Measurements from ENCODE around the gene CAMTA1. TPM values are rescaled to one million over a fixed set of nuclear protein-coding genes. Genes with fewer than 3 reads are reported as not detected.

CAMTA1 gene
- total RNA-seq, 4 donors from 2014 or later = 86.3 to 170 (median 132) TPM

DNA sequence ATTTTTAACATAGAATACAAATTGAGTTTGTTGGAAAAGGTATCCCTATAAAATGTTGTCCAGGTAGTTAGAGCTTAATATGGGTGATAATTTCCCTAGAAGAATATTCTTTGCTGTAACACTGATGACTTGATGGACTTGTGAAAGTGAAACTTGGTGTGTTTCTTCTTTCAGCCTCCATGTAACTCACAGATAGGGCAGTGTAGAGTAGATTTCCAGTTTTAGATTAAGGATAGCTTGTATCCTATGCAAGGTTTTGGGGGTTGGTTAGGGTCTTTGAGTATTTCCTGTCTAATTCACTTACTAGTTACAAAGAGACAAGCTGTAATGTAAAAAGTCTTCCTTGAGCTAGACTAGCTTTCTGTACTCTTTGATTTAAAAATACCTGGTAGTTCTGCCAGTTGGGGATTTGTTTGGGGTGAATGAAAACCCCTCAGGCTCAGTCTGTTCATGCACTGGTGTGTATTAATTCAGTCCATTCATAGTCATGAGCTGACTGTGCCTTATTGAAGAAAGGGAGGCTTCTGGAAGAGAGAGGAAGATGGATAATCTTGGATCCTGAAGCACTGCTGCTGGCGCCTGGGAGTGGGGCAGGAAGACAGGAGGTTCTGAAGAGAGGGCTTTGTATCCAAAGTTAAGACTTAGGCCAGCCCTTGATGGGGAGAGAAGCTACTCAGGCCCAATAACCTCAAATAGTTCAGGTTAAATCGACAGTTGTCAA lies 83.6 kb downstream of the CAMTA1 start:
- no peaks in the 10 kb centered on the region for H3K27me3 ChIP-seq
- no peak overlapping the region for H3K27ac ChIP-seq
- ATAC-seq = no peak
- no peaks in the 10 kb centered on the region for H3K9me3 ChIP-seq
- WGBS, 2 donors (ENCODE audit: low coverage in 1 of 2) = 100% methylated on average over 2 of the region's 2 CpGs; no CpG with 5 or more reads in 1 of the 2 donors
- peaks cover 0 to 33% (median 0%) of the 10 kb centered on the region in 3 donors for H3K4me1 ChIP-seq
- H3K36me3 ChIP-seq = peaks cover 0 to 6% of the 10 kb centered on the region in 2 donors
- no peak overlapping the region for H3K4me3 ChIP-seq
- TF ChIP-seq POLR2A (IDR thresholded peaks at IDR 0.05) = no peak
- no peak for TF ChIP-seq EP300 (IDR thresholded peaks at IDR 0.05)
- TF ChIP-seq POLR2AphosphoS5 (IDR thresholded peaks at IDR 0.05) = no peak
- TF ChIP-seq, protein P1, sequence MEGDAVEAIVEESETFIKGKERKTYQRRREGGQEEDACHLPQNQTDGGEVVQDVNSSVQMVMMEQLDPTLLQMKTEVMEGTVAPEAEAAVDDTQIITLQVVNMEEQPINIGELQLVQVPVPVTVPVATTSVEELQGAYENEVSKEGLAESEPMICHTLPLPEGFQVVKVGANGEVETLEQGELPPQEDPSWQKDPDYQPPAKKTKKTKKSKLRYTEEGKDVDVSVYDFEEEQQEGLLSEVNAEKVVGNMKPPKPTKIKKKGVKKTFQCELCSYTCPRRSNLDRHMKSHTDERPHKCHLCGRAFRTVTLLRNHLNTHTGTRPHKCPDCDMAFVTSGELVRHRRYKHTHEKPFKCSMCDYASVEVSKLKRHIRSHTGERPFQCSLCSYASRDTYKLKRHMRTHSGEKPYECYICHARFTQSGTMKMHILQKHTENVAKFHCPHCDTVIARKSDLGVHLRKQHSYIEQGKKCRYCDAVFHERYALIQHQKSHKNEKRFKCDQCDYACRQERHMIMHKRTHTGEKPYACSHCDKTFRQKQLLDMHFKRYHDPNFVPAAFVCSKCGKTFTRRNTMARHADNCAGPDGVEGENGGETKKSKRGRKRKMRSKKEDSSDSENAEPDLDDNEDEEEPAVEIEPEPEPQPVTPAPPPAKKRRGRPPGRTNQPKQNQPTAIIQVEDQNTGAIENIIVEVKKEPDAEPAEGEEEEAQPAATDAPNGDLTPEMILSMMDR (IDR thresholded peaks at IDR 0.05) = no peak

- no peak for ATAC-seq
- H3K9me3 ChIP-seq = no peaks in the 10 kb centered on the region
- 79 to 80% methylated on average over 3 to 4 of the region's 4 CpGs for WGBS, 2 donors (ENCODE audit: low coverage in 1 of 2)
- H3K27ac ChIP-seq = no peak overlapping the region
- H3K27me3 ChIP-seq = no peaks in the 10 kb centered on the region
- no peak overlapping the region for H3K4me3 ChIP-seq
- TF ChIP-seq EP300 (IDR thresholded peaks at IDR 0.05) (no peak), POLR2A (IDR thresholded peaks at IDR 0.05) (no peak), POLR2AphosphoS5 (IDR thresholded peaks at IDR 0.05) (no peak)
- TF ChIP-seq, protein P1 (IDR thresholded peaks at IDR 0.05) = no peak
- peaks cover 0 to 7% of the 10 kb centered on the region in 2 donors for H3K36me3 ChIP-seq
- peaks cover 0 to 33% (median 0%) of the 10 kb centered on the region in 3 donors for H3K4me1 ChIP-seq
Measured at GRCh38 chr1:6869545-6869944, 84.3 kb downstream of the CAMTA1 start.

GRCh38 chr1:6870086-6870485 lies 84.8 kb downstream of the CAMTA1 start:
- no peak for ATAC-seq
- Histone ChIP-seq H3K9me3 (no peaks in the 10 kb centered on the region), H3K4me3 (no peak overlapping the region), H3K27me3 (no peaks in the 10 kb centered on the region), H3K27ac (no peak overlapping the region), H3K4me1 (peaks cover 0 to 33% (median 0%) of the 10 kb centered on the region in 3 donors), H3K36me3 (peaks cover 0 to 12% of the 10 kb centered on the region in 2 donors)
- TF ChIP-seq EP300 (IDR thresholded peaks at IDR 0.05) (no peak), POLR2AphosphoS5 (IDR thresholded peaks at IDR 0.05) (no peak), POLR2A (IDR thresholded peaks at IDR 0.05) (no peak)
- TF ChIP-seq, protein P1 (IDR thresholded peaks at IDR 0.05) = no peak
- WGBS, 2 donors (ENCODE audit: low coverage in 1 of 2) = 56 to 67% methylated on average over 6 of the region's 6 CpGs

DNA sequence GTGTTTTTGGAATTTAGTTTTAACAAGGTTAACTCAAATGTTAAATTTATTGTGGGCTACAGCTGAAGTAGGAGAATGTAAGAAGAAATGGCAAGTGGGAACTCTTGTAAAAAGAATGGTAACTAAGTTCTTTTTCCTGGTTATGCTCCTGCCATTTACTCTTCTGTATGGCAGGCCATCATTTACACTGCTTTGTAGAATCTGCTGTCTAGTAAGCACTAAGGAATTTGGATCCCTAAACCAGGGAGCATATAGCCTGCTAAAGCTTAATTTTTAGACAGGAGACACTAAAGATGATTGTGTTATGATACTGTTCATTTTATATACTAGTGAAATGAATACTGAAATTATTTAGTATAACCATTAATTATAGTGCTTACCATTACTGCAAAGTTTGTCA lies 85.3 kb downstream of the CAMTA1 start:
- Histone ChIP-seq H3K4me1 (peaks cover 0 to 33% (median 0%) of the 10 kb centered on the region in 3 donors), H3K9me3 (no peaks in the 10 kb centered on the region), H3K27ac (no peak overlapping the region), H3K36me3 (peaks cover 0 to 13% of the 10 kb centered on the region in 2 donors), H3K4me3 (no peak overlapping the region), H3K27me3 (no peaks in the 10 kb centered on the region)
- TF ChIP-seq, protein P1 (IDR thresholded peaks at IDR 0.05) = no peak
- TF ChIP-seq EP300 (IDR thresholded peaks at IDR 0.05) (no peak), POLR2AphosphoS5 (IDR thresholded peaks at IDR 0.05) (no peak), POLR2A (IDR thresholded peaks at IDR 0.05) (no peak)
- ATAC-seq = no peak
